Keratinocyte (primary cell): ENCODE measurements around the gene TBX20.

ENCODE experiments used
- CTCF ChIP-seq, 3 experiments: IDR thresholded peaks in 1 of 3; conservative IDR thresholded peaks in 1 of 3; optimal IDR thresholded peaks in 1 of 3; 2 replicates in 2 of 3; 3 replicates in 1 of 3; pipeline versions ENCODE3 to v1.5.1; 2011; ENCODE audit warnings: low read length in 3 of 3, mild to moderate bottlenecking in 3 of 3, moderate library complexity in 2 of 3, control low read depth in 1 of 3, inconsistent platforms in 1 of 3; ENCODE audit not compliant: insufficient read depth in 2 of 3; ENCODE audit errors: extremely low read depth in 1 of 3
- EZH2 ChIP-seq: IDR thresholded peaks from one replicate; pipeline ENCODE4 v1.6.1; 2012; ENCODE audit warnings: inconsistent platforms, mild to moderate bottlenecking, low read length, moderate library complexity

- no peak for TF ChIP-seq CTCF (optimal IDR thresholded peaks at IDR 0.05 in 1 of 3, IDR thresholded peaks at IDR 0.05 in 1 of 3, conservative IDR thresholded peaks at IDR 0.05 in 1 of 3; ENCODE audit: extremely low read depth in 1 of 3, insufficient read depth in 2 of 3, low read length in 3 of 3)
- no peak for TF ChIP-seq EZH2
Measured at GRCh38 chr7:35263396-35263795, 9.5 kb upstream of the TBX20 start.
